ENCODE data around the gene SYT13.
"Not testable (repeated sequence)": the region's sequence is repeated elsewhere in the genome, so short reads cannot be mapped to it uniquely, and the experiment has no call there.

Gene SYT13

GRCh38 chr11:45270946-45271716 lies 15.0 kb downstream of the SYT13 start:
- no peak for DNase-seq

GRCh38 chr11:45269678-45270077 lies 16.5 kb downstream of the SYT13 start:
- no peak for DNase-seq

- DNase-seq = no peak
These were observed 18.4 kb downstream of the SYT13 start for GRCh38 chr11:45267652-45268299.

- peak; percentile 55 for DNase-seq
These were observed 19.1 kb downstream of the SYT13 start for GRCh38 chr11:45267052-45267451.

- DNase-seq = no peak
These were observed 19.5 kb downstream of the SYT13 start for GRCh38 chr11:45266676-45267020.

GRCh38 chr11:45265969-45266675 lies 20.0 kb downstream of the SYT13 start:
- no peak for DNase-seq

GRCh38 chr11:45264839-45265515 lies 21.2 kb downstream of the SYT13 start:
- no peak for DNase-seq

GRCh38 chr11:45263773-45264172 lies 22.4 kb downstream of the SYT13 start:
- no peak for DNase-seq

GRCh38 chr11:45262900-45263299 lies 23.2 kb downstream of the SYT13 start:
- DNase-seq = no peak

- no peak for DNase-seq
These were observed 26.1 kb downstream of the SYT13 start for GRCh38 chr11:45260071-45260470.

- no peak for DNase-seq
These were observed 26.5 kb downstream of the SYT13 start for GRCh38 chr11:45259592-45259991.

GRCh38 chr11:45258982-45259530 lies 27.1 kb downstream of the SYT13 start:
- no peak for DNase-seq

GRCh38 chr11:45254070-45254469 lies 32.1 kb downstream of the SYT13 start:
- no peak for DNase-seq

GRCh38 chr11:45253640-45254039 lies 32.5 kb downstream of the SYT13 start:
- DNase-seq = no peak

- no peak for DNase-seq
These were observed 33.3 kb downstream of the SYT13 start for GRCh38 chr11:45252877-45253276.

GRCh38 chr11:45252134-45252856 lies 33.8 kb downstream of the SYT13 start:
- DNase-seq = peak; percentile 52 to 63

GRCh38 chr11:45250035-45250718 lies 36.0 kb downstream of the SYT13 start:
- no peak for DNase-seq

- DNase-seq = not testable (repeated sequence)
These were observed 36.8 kb downstream of the SYT13 start for GRCh38 chr11:45249372-45249771.

- DNase-seq = no peak
These were observed 37.6 kb downstream of the SYT13 start for GRCh38 chr11:45248501-45249011.

GRCh38 chr11:45247433-45247832 lies 38.7 kb downstream of the SYT13 start:
- no peak for DNase-seq

GRCh38 chr11:45246241-45246640 lies 39.9 kb downstream of the SYT13 start:
- DNase-seq = no peak

Data from activated T-cell treated with anti-CD3 and anti-CD28 coated beads, Interleukin-2, amount 50 U/mL, for 48 hours (primary cell).